PFSK-1 (cell line): ENCODE measurements around the gene SGPL1.

Experiments
- FOXP2 ChIP-seq: optimal IDR thresholded peaks from 2 replicates; pipeline ENCODE3; 2011; ENCODE audit warnings: borderline replicate concordance, control low read depth, inconsistent platforms; ENCODE audit not compliant: insufficient read depth; ENCODE audit errors: extremely low read length, extremely low read depth
- POLR2AphosphoS5 ChIP-seq: IDR thresholded peaks from 2 replicates; pipeline ENCODE4 v1.6.1; 2012; ENCODE audit warnings: low read depth, mild to moderate bottlenecking, control low read depth, low read length, moderate library complexity
- SIN3A ChIP-seq: IDR thresholded peaks from 2 replicates; pipeline ENCODE4 v1.6.1; 2012; ENCODE audit warnings: mild to moderate bottlenecking, low read length, moderate library complexity, borderline replicate concordance; ENCODE audit not compliant: insufficient read depth
- TAF1 ChIP-seq: IDR thresholded peaks from 2 replicates; pipeline ENCODE4 v1.6.1; 2012; ENCODE audit warnings: low read length, control low read depth, borderline replicate concordance; ENCODE audit not compliant: insufficient read depth
- TF ChIP-seq, protein P1 (sequence below), 2 experiments: IDR thresholded peaks; 2 replicates each; pipeline versions ENCODE4 v1.6.1 to v1.8.0; 2011 to 2012; ENCODE audit warnings: low read depth in 2 of 2, low read length in 2 of 2, control low read depth in 1 of 2, inconsistent platforms in 1 of 2, mild to moderate bottlenecking in 1 of 2, moderate library complexity in 1 of 2; ENCODE audit not compliant: insufficient read depth in 1 of 2

The SGPL1 gene

DNA sequence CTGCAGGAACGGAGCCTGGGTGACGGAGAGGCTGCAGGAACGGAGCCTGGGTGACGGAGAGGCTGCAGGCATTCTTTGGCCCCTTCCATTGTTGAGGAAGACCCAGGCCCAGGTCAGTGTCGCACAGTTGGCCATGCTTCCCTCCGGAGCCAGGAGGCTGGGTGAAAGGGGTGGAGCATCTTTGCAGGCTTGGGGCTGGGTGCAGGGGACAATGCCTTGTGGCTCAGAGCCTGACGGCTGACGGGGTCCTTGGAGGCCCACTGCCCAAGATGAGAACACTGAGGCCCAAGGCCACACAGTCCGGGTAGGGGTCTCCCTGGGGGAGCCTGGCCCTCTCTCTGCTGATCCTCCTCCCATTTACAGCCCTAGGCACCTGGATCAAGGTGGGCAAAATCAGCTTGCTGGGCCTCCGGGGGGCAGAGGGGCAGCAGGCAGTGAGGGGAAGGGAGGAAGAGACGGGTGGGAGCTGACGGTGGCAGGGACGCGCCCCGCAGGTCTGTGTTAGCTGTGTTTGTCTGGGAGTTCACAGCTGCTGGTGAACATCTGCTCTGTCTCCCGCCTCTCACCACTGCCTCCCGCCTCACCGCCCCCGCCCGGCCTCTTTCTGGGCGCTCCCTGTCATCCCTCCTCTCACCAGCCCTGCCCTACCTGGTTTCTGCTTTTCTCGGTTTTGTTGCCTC, 103.2 kb downstream of the SGPL1 start:
- no peak for TF ChIP-seq TAF1
- TF ChIP-seq, protein P1, sequence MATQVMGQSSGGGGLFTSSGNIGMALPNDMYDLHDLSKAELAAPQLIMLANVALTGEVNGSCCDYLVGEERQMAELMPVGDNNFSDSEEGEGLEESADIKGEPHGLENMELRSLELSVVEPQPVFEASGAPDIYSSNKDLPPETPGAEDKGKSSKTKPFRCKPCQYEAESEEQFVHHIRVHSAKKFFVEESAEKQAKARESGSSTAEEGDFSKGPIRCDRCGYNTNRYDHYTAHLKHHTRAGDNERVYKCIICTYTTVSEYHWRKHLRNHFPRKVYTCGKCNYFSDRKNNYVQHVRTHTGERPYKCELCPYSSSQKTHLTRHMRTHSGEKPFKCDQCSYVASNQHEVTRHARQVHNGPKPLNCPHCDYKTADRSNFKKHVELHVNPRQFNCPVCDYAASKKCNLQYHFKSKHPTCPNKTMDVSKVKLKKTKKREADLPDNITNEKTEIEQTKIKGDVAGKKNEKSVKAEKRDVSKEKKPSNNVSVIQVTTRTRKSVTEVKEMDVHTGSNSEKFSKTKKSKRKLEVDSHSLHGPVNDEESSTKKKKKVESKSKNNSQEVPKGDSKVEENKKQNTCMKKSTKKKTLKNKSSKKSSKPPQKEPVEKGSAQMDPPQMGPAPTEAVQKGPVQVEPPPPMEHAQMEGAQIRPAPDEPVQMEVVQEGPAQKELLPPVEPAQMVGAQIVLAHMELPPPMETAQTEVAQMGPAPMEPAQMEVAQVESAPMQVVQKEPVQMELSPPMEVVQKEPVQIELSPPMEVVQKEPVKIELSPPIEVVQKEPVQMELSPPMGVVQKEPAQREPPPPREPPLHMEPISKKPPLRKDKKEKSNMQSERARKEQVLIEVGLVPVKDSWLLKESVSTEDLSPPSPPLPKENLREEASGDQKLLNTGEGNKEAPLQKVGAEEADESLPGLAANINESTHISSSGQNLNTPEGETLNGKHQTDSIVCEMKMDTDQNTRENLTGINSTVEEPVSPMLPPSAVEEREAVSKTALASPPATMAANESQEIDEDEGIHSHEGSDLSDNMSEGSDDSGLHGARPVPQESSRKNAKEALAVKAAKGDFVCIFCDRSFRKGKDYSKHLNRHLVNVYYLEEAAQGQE (IDR thresholded peaks at IDR 0.05; ENCODE audit: insufficient read depth in 1 of 2, low read depth in 2 of 2, low read length in 2 of 2): no peak

DNA sequence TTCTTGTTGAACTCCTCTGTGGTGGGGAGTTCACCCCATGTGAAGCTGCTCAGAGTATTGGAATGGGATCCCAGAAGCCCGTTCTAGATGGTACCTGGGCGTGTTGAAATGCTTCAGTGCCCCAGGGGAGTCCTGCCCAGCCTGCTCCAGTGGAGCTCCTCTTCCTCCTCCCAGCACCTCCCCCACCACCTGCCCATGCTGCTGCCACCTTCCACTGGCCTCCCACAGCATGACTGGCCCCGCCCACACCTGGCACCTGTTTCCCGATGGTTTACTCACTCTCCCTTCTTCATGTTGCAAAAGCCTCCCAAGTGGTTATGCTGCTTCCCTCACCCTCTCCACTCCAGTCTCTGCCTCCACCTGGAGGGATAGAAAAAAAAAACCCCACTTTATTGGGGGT, 104.8 kb downstream of the SGPL1 start:
- TF ChIP-seq TAF1: no peak

DNA sequence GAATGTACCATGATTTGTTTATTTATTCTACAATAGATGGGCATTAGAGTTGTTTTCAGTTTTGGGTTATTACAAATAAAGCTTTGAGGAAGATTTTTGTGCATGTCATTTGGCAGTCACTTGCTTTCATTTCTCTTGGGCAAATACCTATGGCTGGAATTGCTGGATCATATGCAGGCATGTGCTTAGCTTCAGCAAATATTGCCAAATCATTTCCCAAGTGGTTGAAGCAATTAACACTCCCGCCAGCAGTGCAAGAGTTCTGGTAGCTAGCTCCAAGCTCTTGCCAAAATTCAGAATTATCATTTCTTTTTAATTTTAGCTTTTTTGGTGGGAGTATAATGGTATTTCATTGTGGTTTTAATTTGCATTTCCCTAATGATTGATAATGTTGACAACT, 105.5 kb downstream of the SGPL1 start:
- TF ChIP-seq POLR2AphosphoS5 (no peak), SIN3A (no peak), TAF1 (no peak), FOXP2 (no peak)
- TF ChIP-seq, protein P1 (IDR thresholded peaks at IDR 0.05; ENCODE audit: insufficient read depth in 1 of 2, low read depth in 2 of 2, low read length in 2 of 2): no peak

DNA sequence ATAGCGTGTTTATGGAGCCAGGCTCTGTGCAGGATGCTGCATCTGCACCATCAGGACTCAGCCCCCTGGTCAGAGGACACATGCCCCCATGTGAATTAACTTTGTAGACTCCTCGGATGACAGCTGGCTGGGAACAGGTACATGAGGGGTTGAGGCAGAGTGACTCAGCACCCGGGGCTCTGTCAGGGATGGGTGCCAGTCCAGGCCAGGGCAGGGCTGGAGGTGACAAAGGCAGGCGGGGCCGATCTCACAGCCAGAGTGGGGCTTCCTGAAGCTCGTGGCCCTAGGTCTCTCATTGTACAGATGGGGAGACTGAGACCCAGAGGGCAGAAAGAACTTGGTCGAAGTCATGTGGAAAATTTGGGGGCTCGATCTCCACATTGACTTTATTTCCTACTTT, 107.9 kb downstream of the SGPL1 start:
- TF ChIP-seq POLR2AphosphoS5 (no peak), SIN3A (no peak)

DNA sequence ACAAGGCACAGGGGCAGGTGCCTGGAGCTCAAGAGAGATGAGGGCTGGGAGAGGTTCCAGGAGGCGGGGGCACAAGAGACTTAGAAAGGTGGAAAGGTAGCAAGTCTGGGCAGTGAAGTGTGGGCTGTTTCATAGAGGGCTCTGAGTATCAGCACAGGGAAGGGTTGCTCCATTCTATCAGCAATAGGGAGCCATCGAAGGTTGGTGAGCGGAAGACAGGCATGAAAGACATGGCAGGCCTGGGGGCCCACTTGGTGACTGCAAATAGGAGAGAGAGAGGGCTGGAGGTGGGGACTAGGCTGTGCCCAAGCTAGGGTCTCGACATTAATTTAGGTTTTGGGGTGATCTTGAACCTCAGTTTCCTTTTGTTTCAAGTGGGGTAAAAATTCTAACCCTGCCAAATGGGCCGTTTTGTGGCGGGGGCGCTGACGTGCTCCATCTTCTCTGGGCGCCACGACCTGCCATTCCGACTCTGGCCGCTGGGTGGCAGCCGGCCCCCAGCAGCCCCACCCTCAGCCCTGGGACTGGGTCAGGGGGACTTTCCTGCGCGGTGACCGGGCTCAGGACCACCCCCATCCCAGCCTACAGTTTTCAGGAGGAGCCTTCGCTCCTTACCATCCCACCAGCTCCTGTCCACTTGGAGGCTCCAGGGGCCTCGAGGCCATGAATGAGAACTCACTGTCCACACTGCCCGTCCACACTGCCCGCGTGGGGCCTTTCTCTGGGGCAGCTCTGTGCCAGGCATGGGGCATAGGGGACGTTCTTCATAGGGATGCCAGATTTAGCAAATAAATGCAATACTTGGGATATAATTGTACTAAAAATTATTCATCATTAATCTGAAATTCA, 109.9 kb downstream of the SGPL1 start:
- peak; percentile 39 for TF ChIP-seq FOXP2
- TF ChIP-seq SIN3A: no peak
- TF ChIP-seq, protein P1 (IDR thresholded peaks at IDR 0.05; ENCODE audit: insufficient read depth in 1 of 2, low read depth in 2 of 2, low read length in 2 of 2): no peak
- TF ChIP-seq POLR2AphosphoS5: no peak
- no peak for TF ChIP-seq TAF1

DNA sequence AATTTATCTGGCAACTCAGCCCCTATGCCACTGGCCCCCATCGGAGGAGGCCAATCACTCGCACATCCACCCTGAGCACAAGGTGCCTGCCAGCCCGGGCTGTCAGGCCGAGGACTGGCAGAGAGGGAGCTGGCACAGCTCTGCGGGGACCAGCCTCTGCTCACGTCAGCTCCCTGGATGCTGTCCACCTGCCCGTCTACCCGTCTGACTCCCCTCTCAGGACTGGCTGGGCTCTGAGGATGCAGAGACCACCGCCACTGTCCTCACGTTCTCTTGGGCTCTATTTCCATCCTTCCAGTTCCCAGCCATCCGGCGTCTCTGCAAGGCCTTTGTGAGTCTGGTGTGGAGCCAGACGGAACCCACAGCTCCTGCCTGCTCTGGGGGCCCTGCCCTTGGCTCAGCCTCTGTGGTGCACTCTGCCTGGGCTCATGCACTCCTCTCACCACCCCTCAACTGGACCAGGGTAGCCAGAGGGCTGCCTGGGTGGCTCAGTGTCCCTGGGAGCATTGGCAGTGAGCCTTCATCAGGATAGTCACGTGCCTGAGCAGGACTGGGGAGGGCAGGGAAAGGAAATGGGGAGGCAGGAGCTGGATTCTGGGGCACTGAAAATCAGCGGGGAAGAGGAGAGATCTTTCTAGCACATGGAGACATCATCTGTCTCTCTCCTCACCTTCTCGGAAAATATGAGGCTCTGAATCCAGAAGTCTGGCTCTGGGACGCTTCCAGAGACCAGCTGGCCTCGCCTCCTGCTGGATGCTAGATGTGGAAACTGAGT, 110.7 kb downstream of the SGPL1 start:
- TF ChIP-seq SIN3A (no peak), FOXP2 (no peak), TAF1 (no peak), POLR2AphosphoS5 (no peak)
- TF ChIP-seq, protein P1 (IDR thresholded peaks at IDR 0.05; ENCODE audit: insufficient read depth in 1 of 2, low read depth in 2 of 2, low read length in 2 of 2): no peak
